Stimulated activated CD4-positive, alpha-beta T cell treated with anti-CD3 and anti-CD28 coated beads, Interleukin-15, amount 100 ng/mL, for 24 hours (primary cell): Measurements from ENCODE around the gene C3orf18.

Experiments
- DNase-seq: peaks from one replicate; pipeline ENCODE4 v3.0.0-alpha.2; 2020

C3orf18 gene

GRCh38 chr3:50549226-50549625, 18.3 kb downstream of the C3orf18 start:
- no peak for DNase-seq

- DNase-seq: no peak
These were observed 21.8 kb downstream of the C3orf18 start for GRCh38 chr3:50545781-50546180.

- peak; percentile 72 for DNase-seq
These were observed 25.1 kb downstream of the C3orf18 start for GRCh38 chr3:50542177-50543034.

- DNase-seq: no peak
These were observed 27.9 kb downstream of the C3orf18 start for GRCh38 chr3:50539356-50540286.

GRCh38 chr3:50537421-50538129, 30.0 kb downstream of the C3orf18 start:
- DNase-seq: no peak

GRCh38 chr3:50536471-50537180, 30.9 kb downstream of the C3orf18 start:
- DNase-seq: no peak

GRCh38 chr3:50534681-50535330, 32.7 kb downstream of the C3orf18 start:
- no peak for DNase-seq

GRCh38 chr3:50533807-50534461, 33.6 kb downstream of the C3orf18 start:
- DNase-seq: no peak

GRCh38 chr3:50533316-50533715, 34.2 kb downstream of the C3orf18 start:
- no peak for DNase-seq

GRCh38 chr3:50532062-50532705, 35.4 kb downstream of the C3orf18 start:
- no peak for DNase-seq

GRCh38 chr3:50531201-50531600, 36.3 kb downstream of the C3orf18 start:
- no peak for DNase-seq

- no peak for DNase-seq
These were observed 37.3 kb downstream of the C3orf18 start for GRCh38 chr3:50530001-50530970.

GRCh38 chr3:50525987-50526386, 41.6 kb downstream of the C3orf18 start:
- DNase-seq: peak; percentile 79

GRCh38 chr3:50525191-50525910, 42.2 kb downstream of the C3orf18 start:
- no peak for DNase-seq

- DNase-seq: no peak
These were observed 42.8 kb downstream of the C3orf18 start for GRCh38 chr3:50524746-50525145.

GRCh38 chr3:50523279-50523811, 44.2 kb downstream of the C3orf18 start:
- DNase-seq: no peak

- DNase-seq: no peak
These were observed 46.0 kb downstream of the C3orf18 start for GRCh38 chr3:50521572-50521971.

- DNase-seq: no peak
These were observed 46.7 kb downstream of the C3orf18 start for GRCh38 chr3:50520849-50521248.
